Measurements from ENCODE around the gene PCSK6.

GRCh38 chr15:101387574-101387973 is 101.9 kb downstream of the PCSK6 start:
- TF ChIP-seq POLR2A (IDR thresholded peaks at IDR 0.05) = no peak
- TF ChIP-seq, protein P1, sequence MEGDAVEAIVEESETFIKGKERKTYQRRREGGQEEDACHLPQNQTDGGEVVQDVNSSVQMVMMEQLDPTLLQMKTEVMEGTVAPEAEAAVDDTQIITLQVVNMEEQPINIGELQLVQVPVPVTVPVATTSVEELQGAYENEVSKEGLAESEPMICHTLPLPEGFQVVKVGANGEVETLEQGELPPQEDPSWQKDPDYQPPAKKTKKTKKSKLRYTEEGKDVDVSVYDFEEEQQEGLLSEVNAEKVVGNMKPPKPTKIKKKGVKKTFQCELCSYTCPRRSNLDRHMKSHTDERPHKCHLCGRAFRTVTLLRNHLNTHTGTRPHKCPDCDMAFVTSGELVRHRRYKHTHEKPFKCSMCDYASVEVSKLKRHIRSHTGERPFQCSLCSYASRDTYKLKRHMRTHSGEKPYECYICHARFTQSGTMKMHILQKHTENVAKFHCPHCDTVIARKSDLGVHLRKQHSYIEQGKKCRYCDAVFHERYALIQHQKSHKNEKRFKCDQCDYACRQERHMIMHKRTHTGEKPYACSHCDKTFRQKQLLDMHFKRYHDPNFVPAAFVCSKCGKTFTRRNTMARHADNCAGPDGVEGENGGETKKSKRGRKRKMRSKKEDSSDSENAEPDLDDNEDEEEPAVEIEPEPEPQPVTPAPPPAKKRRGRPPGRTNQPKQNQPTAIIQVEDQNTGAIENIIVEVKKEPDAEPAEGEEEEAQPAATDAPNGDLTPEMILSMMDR (IDR thresholded peaks at IDR 0.05) = no peak
